Astrocyte (in vitro differentiated cells and primary cell): ENCODE data around the gene PAX8. TPM values are rescaled to one million over a fixed set of nuclear protein-coding genes. Genes with fewer than 3 reads are reported as not detected.

Experiments
- DNase-seq: peaks from one replicate; pipeline ENCODE4 v3.0.0-alpha.2; 2010; ENCODE audit warnings: low read depth
- FAIRE-seq: peaks from 2 replicates; lab custom pipeline; 2011; peaks lifted over from hg19 to GRCh38; lab: Jason Lieb, UNC
- H2AFZ ChIP-seq: 2 replicates; pipeline ENCODE4 v1.6.0; 2012; ENCODE audit warnings: low read depth, low read length, inconsistent platforms
- H3K27ac ChIP-seq: 2 replicates; pipeline ENCODE4 v1.5.1; 2011; ENCODE audit warnings: low read depth, low read length, inconsistent platforms
- H3K27me3 ChIP-seq: 2 replicates; pipeline ENCODE4 v1.6.0; 2011; ENCODE audit warnings: low read length, inconsistent platforms; ENCODE audit not compliant: insufficient read depth
- H3K36me3 ChIP-seq: 2 replicates; pipeline ENCODE4 v1.5.1; 2011; ENCODE audit warnings: low read length, inconsistent platforms; ENCODE audit not compliant: insufficient read depth
- H3K4me1 ChIP-seq: 2 replicates; pipeline ENCODE4 v1.5.1; 2011; ENCODE audit warnings: low read length, inconsistent platforms; ENCODE audit not compliant: insufficient read depth
- H3K4me2 ChIP-seq: 2 replicates; pipeline ENCODE4 v1.6.0; 2012; ENCODE audit warnings: low read length, inconsistent platforms
- H3K4me3 ChIP-seq: 2 replicates; pipeline ENCODE4 v1.5.1; 2011; ENCODE audit warnings: low read depth, mild to moderate bottlenecking, low read length, inconsistent platforms; ENCODE audit not compliant: insufficient read depth
- H3K79me2 ChIP-seq: 2 replicates; pipeline ENCODE4 v1.6.0; 2012; ENCODE audit warnings: mild to moderate bottlenecking, low read length, inconsistent platforms; ENCODE audit not compliant: insufficient read depth
- H3K9ac ChIP-seq: 2 replicates; pipeline ENCODE4 v1.6.0; 2012; ENCODE audit warnings: mild to moderate bottlenecking, low read length, inconsistent platforms
- H3K9me3 ChIP-seq: 2 replicates; pipeline ENCODE4 v1.5.1; 2012; ENCODE audit warnings: low read depth, mild to moderate bottlenecking, low read length, inconsistent platforms; ENCODE audit not compliant: insufficient read depth
- H4K20me1 ChIP-seq: 2 replicates; pipeline ENCODE4 v1.6.0; 2012; ENCODE audit warnings: low read length, inconsistent platforms; ENCODE audit not compliant: insufficient read depth
- H3K27ac Mint-ChIP-seq: one replicate; pipeline ENCODE4 v1.8.0; 2021; ENCODE audit warnings: mild to moderate bottlenecking, mixed read lengths; ENCODE audit not compliant: unreplicated experiment
- H3K27me3 Mint-ChIP-seq: one replicate; pipeline ENCODE4 v1.8.0; 2021; ENCODE audit warnings: low read depth, mixed read lengths; ENCODE audit not compliant: unreplicated experiment
- H3K36me3 Mint-ChIP-seq: one replicate; pipeline ENCODE4 v1.8.0; 2021; ENCODE audit warnings: low read depth, mixed read lengths; ENCODE audit not compliant: unreplicated experiment
- H3K4me1 Mint-ChIP-seq: one replicate; pipeline ENCODE4 v1.8.0; 2021; ENCODE audit warnings: low read depth, mixed read lengths; ENCODE audit not compliant: unreplicated experiment
- H3K4me3 Mint-ChIP-seq: one replicate; pipeline ENCODE4 v1.8.0; 2021; ENCODE audit warnings: mild to moderate bottlenecking, moderate library complexity, mixed read lengths; ENCODE audit not compliant: unreplicated experiment
- H3K9me3 Mint-ChIP-seq: one replicate; pipeline ENCODE4 v1.8.0; 2021; ENCODE audit warnings: mild to moderate bottlenecking, mixed read lengths; ENCODE audit not compliant: unreplicated experiment
- EZH2 ChIP-seq: IDR thresholded peaks from 2 replicates; pipeline ENCODE4 v1.6.1; 2012; ENCODE audit warnings: mild to moderate bottlenecking, low read length, inconsistent platforms; ENCODE audit not compliant: insufficient read depth
- total RNA-seq: library from RNA; stranded (reverse); gene quantifications from 2 replicates; pipeline ENCODE4 v1.2.1, GENCODE V29; 2021
- TF ChIP-seq, protein P1 (sequence below): IDR thresholded peaks from 2 replicates; pipeline ENCODE4 v1.5.1; 2011; ENCODE audit warnings: low read depth, mild to moderate bottlenecking, inconsistent platforms, low read length, moderate library complexity; ENCODE audit not compliant: insufficient read depth

PAX8 gene
- total RNA-seq, 1 donor from 2014 or later: 0.48 TPM

- Histone ChIP-seq H3K36me3 (no peaks in the 10 kb centered on the region), H3K4me3 (no peak overlapping the region)
- H3K9me3 Mint-ChIP-seq: peaks cover 2% of the 10 kb centered on the region
Measured at GRCh38 chr2:113220970-113221708, 57.6 kb downstream of the PAX8 start.

DNA sequence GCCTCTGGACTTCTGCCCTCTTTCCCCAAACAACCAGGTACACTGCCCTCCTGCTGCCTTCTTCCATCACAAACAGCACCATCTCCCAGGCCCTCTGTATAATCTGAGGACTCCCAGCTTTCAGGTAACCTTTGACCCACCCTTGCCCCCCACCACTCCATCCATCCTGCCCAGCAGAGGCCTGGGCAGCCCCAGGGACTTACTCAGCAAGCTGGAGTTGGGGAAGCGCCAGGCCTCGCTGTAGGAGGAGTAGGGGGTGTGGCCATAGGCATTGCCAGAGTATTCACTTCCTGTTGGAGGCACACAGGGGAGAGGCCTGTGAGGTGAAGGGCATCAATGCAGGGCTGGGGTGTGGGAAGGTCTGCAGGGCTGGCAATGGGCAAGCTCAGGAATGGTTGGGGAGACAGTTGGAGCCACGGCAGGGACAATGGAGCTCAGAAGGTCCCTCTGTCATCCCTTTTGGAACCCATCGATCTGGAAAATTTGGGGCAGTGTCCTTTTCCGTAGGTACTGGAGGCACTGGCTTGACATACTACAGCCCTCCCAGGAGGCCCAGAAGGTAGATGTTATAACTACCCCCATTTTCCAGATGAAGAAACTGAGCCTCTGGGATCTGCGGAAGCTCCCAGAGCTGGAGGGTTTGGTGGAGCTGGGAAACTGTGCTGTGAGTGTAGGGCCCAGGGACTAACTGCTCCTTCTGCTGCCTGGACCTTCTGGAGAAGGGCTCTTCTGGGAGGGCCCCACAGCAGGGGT, 58.7 kb downstream of the PAX8 start:
- Histone ChIP-seq H3K27ac (no peak overlapping the region), H3K9me3 (no peaks in the 10 kb centered on the region), H3K9ac (no peak overlapping the region), H3K79me2 (no peaks in the 10 kb centered on the region), H3K4me1 (peaks cover 27% of the 10 kb centered on the region), H3K36me3 (no peaks in the 10 kb centered on the region), H2AFZ (peak overlapping the region; percentile 46), H3K4me3 (no peak overlapping the region), H3K4me2 (peak overlapping the region; percentile 2), H4K20me1 (no peaks in the 10 kb centered on the region), H3K27me3 (no peaks in the 10 kb centered on the region)
- DNase-seq (no peak), FAIRE-seq (no peak)
- TF ChIP-seq, protein P1, sequence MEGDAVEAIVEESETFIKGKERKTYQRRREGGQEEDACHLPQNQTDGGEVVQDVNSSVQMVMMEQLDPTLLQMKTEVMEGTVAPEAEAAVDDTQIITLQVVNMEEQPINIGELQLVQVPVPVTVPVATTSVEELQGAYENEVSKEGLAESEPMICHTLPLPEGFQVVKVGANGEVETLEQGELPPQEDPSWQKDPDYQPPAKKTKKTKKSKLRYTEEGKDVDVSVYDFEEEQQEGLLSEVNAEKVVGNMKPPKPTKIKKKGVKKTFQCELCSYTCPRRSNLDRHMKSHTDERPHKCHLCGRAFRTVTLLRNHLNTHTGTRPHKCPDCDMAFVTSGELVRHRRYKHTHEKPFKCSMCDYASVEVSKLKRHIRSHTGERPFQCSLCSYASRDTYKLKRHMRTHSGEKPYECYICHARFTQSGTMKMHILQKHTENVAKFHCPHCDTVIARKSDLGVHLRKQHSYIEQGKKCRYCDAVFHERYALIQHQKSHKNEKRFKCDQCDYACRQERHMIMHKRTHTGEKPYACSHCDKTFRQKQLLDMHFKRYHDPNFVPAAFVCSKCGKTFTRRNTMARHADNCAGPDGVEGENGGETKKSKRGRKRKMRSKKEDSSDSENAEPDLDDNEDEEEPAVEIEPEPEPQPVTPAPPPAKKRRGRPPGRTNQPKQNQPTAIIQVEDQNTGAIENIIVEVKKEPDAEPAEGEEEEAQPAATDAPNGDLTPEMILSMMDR: no peak
- no peak for TF ChIP-seq EZH2
- Mint-ChIP-seq H3K9me3 (peaks cover 2% of the 10 kb centered on the region), H3K4me3 (no peak overlapping the region), H3K27ac (no peak overlapping the region), H3K4me1 (peaks cover 17% of the 10 kb centered on the region), H3K36me3 (peaks cover 2% of the 10 kb centered on the region), H3K27me3 (peaks cover 2% of the 10 kb centered on the region)

More at GRCh38 chr2:113220970-113221708, 57.6 kb downstream of the PAX8 start:
- peaks cover 36% of the 10 kb centered on the region for H3K4me1 ChIP-seq
- no peak overlapping the region for H3K9ac ChIP-seq
- FAIRE-seq: no peak
- H3K27me3 Mint-ChIP-seq: no peaks in the 10 kb centered on the region
- no peak overlapping the region for H2AFZ ChIP-seq
- H3K9me3 ChIP-seq: no peaks in the 10 kb centered on the region
- no peak for TF ChIP-seq EZH2
- TF ChIP-seq, protein P1: no peak
- H3K4me3 Mint-ChIP-seq: no peak overlapping the region
- H4K20me1 ChIP-seq: no peaks in the 10 kb centered on the region
- no peak overlapping the region for H3K27ac ChIP-seq
- no peak overlapping the region for H3K4me2 ChIP-seq
- no peaks in the 10 kb centered on the region for H3K27me3 ChIP-seq
- no peak for DNase-seq
- H3K79me2 ChIP-seq: no peaks in the 10 kb centered on the region
- no peaks in the 10 kb centered on the region for H3K36me3 Mint-ChIP-seq
- no peak overlapping the region for H3K27ac Mint-ChIP-seq
- H3K4me1 Mint-ChIP-seq: peaks cover 24% of the 10 kb centered on the region
